Measurements from ENCODE around the gene TSPAN1. TPM values are rescaled to one million over a fixed set of nuclear protein-coding genes. Genes with fewer than 3 reads are reported as not detected.

Gene TSPAN1
- total RNA-seq, 1 donor from 2014 or later = 1.7 TPM

DNA sequence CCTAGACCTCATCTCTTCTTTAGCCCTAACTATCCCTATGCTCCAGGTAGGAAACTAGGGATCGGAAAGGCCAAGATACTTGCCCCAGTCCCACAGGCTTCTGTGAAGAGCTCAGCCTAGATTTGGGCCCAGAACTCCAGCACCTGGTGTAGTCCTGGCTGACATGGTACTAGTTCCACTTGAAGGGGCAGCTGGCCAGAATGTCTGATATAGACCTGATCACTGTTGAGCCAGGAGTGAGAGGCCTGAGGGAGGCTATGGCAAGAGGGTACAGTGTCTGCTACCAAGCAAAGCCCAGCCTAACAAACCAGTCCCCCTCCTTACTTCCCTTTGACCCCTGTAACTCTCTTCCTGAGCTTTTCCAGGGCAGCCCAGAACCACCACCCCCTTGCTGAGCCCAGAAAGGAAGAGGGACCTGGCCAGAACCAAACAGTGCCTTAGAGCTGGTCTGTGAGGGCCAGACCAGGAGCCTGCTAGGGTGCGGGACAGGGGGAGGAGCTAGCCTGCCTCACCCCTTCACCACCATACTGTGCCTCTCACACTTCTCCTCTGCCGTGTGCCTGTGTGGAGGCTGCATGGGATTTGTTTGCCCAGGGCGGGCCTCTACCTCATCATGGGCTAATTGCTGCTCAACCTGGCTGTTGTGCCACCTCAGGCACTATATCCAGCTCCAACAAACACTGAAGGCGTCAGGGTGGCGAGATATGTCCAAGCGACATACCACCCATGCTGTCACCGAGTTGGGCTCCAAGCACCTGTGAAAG lies 12.4 kb downstream of the TSPAN1 start:
- Histone ChIP-seq H3K4me2 (ENCODE audit: low read length) (no peak overlapping the region), H3K9ac (ENCODE audit: low read length) (no peak overlapping the region), H3K27me3 (ENCODE audit: insufficient read depth, low read length) (no peaks in the 10 kb centered on the region), H3K36me3 (ENCODE audit: insufficient read depth, low read length) (peaks cover 9% of the 10 kb centered on the region), H3K9me3 (ENCODE audit: insufficient read depth, low read depth, low read length) (no peaks in the 10 kb centered on the region), H2AFZ (ENCODE audit: low read depth, low read length) (no peak overlapping the region), H3K4me1 (ENCODE audit: insufficient read depth, low read length) (peaks cover 29% of the 10 kb centered on the region), H3K27ac (ENCODE audit: low read depth, low read length) (no peak overlapping the region), H4K20me1 (ENCODE audit: insufficient read depth, low read length) (no peaks in the 10 kb centered on the region), H3K79me2 (ENCODE audit: insufficient read depth, low read length) (no peaks in the 10 kb centered on the region), H3K4me3 (ENCODE audit: insufficient read depth, low read depth, low read length) (no peak overlapping the region)
- DNase-seq (ENCODE audit: low read depth) = no peak
- no peak overlapping the region for H3K4me3 Mint-ChIP-seq (ENCODE audit: unreplicated experiment)
- peaks cover 15% of the 10 kb centered on the region for H3K4me1 Mint-ChIP-seq (ENCODE audit: low read depth, unreplicated experiment)
- no peak for FAIRE-seq
- no peak for TF ChIP-seq EZH2 (IDR thresholded peaks at IDR 0.05; ENCODE audit: insufficient read depth, low read length)
- TF ChIP-seq, protein P1, sequence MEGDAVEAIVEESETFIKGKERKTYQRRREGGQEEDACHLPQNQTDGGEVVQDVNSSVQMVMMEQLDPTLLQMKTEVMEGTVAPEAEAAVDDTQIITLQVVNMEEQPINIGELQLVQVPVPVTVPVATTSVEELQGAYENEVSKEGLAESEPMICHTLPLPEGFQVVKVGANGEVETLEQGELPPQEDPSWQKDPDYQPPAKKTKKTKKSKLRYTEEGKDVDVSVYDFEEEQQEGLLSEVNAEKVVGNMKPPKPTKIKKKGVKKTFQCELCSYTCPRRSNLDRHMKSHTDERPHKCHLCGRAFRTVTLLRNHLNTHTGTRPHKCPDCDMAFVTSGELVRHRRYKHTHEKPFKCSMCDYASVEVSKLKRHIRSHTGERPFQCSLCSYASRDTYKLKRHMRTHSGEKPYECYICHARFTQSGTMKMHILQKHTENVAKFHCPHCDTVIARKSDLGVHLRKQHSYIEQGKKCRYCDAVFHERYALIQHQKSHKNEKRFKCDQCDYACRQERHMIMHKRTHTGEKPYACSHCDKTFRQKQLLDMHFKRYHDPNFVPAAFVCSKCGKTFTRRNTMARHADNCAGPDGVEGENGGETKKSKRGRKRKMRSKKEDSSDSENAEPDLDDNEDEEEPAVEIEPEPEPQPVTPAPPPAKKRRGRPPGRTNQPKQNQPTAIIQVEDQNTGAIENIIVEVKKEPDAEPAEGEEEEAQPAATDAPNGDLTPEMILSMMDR (IDR thresholded peaks at IDR 0.05; ENCODE audit: insufficient read depth, low read depth, low read length) = no peak
- H3K27me3 Mint-ChIP-seq (ENCODE audit: low read depth, unreplicated experiment) = no peaks in the 10 kb centered on the region
- H3K27ac Mint-ChIP-seq (ENCODE audit: unreplicated experiment) = no peak overlapping the region
- H3K9me3 Mint-ChIP-seq (ENCODE audit: unreplicated experiment) = no peaks in the 10 kb centered on the region
- peaks cover 12% of the 10 kb centered on the region for H3K36me3 Mint-ChIP-seq (ENCODE audit: low read depth, unreplicated experiment)

DNA sequence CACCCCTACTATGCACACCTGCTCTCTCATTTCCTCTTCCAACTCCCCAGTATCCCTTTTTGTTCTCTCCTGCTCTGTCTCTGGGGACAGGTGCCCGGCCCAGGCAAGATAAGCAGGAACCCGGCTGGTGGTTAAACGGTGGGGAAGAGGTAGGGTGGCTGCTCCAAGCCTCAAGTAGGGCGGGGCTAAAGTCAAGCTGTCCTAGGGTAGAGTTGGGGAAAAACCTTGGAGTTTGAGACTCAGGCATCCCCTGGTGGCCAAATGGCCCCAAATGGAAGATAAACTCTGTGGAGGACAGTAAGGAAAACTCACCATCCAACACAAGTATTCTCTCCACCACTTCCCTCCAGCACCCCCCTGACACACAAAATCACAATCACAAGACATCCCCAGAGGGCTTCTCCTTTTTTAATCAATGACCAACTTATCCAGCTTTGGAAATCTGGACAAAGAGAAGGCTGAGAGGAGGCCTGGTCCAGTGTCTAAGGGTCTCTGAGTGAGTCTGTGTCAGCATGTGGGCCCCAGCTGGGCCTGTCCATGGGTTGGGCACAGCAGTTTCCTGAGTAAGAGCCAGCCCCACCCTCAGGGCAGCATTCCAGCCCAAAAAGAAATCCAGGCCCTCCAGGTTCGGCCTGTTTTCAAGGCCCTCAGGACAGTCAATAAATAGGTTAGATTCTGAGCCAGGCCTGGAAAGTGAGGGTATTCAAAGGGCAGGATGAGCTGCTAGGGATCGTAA lies 13.6 kb downstream of the TSPAN1 start:
- Histone ChIP-seq H2AFZ (ENCODE audit: low read depth, low read length) (no peak overlapping the region), H3K27ac (ENCODE audit: low read depth, low read length) (no peak overlapping the region), H3K4me2 (ENCODE audit: low read length) (no peak overlapping the region), H3K27me3 (ENCODE audit: insufficient read depth, low read length) (no peaks in the 10 kb centered on the region), H4K20me1 (ENCODE audit: insufficient read depth, low read length) (no peaks in the 10 kb centered on the region), H3K9me3 (ENCODE audit: insufficient read depth, low read depth, low read length) (no peaks in the 10 kb centered on the region), H3K4me3 (ENCODE audit: insufficient read depth, low read depth, low read length) (no peak overlapping the region), H3K36me3 (ENCODE audit: insufficient read depth, low read length) (peaks cover 12% of the 10 kb centered on the region), H3K4me1 (ENCODE audit: insufficient read depth, low read length) (peaks cover 20% of the 10 kb centered on the region), H3K79me2 (ENCODE audit: insufficient read depth, low read length) (no peaks in the 10 kb centered on the region), H3K9ac (ENCODE audit: low read length) (no peak overlapping the region)
- Mint-ChIP-seq H3K4me3 (ENCODE audit: unreplicated experiment) (no peak overlapping the region), H3K9me3 (ENCODE audit: unreplicated experiment) (no peaks in the 10 kb centered on the region), H3K4me1 (ENCODE audit: low read depth, unreplicated experiment) (peaks cover 7% of the 10 kb centered on the region), H3K27ac (ENCODE audit: unreplicated experiment) (no peak overlapping the region), H3K36me3 (ENCODE audit: low read depth, unreplicated experiment) (peaks cover 16% of the 10 kb centered on the region), H3K27me3 (ENCODE audit: low read depth, unreplicated experiment) (no peaks in the 10 kb centered on the region)
- TF ChIP-seq, protein P1 (IDR thresholded peaks at IDR 0.05; ENCODE audit: insufficient read depth, low read depth, low read length) = no peak
- no peak for TF ChIP-seq EZH2 (IDR thresholded peaks at IDR 0.05; ENCODE audit: insufficient read depth, low read length)
- no peak for DNase-seq (ENCODE audit: low read depth)
- FAIRE-seq = no peak
